Mesendoderm (in vitro differentiated cells): ENCODE measurements around the gene SPON1.
"Not testable (repeated sequence)": the region's sequence is repeated elsewhere in the genome, so short reads cannot be mapped to it uniquely, and the experiment has no call there.

Experiments used
- DNase-seq: peaks from one replicate; pipeline ENCODE4 v3.0.0; 2013
- H2AK5ac ChIP-seq: 2 replicates; pipeline ENCODE4 v1.6.1; 2013; ENCODE audit warnings: low read length, inconsistent platforms
- H2BK120ac ChIP-seq: 2 replicates; pipeline ENCODE4 v1.6.1; 2013; ENCODE audit warnings: low read depth, mild to moderate bottlenecking, low read length, moderate library complexity, mixed read lengths
- H2BK15ac ChIP-seq: replicated peaks from 2 replicates; pipeline ENCODE4 v1.6.1; 2013; ENCODE audit warnings: low read depth, mild to moderate bottlenecking, moderate library complexity
- H2BK5ac ChIP-seq: 2 replicates; pipeline ENCODE4 v1.6.1; 2013; ENCODE audit warnings: low read length, inconsistent platforms
- H3K18ac ChIP-seq: 2 replicates; pipeline ENCODE4 v1.6.1; 2013; ENCODE audit warnings: mild to moderate bottlenecking, low read length, mixed read lengths
- H3K23ac ChIP-seq: one replicate; pipeline ENCODE4 v1.6.1; 2013; ENCODE audit warnings: low read length
- H3K27ac ChIP-seq: 2 replicates; pipeline ENCODE4 v1.5.1; 2013; ENCODE audit warnings: low read depth, mild to moderate bottlenecking, inconsistent platforms, low read length, moderate library complexity
- H3K27me3 ChIP-seq: 2 replicates; pipeline ENCODE4 v1.6.1; 2013; ENCODE audit warnings: low read length, control low read depth, mild to moderate bottlenecking, inconsistent platforms; ENCODE audit not compliant: insufficient read depth, poor library complexity
- H3K36me3 ChIP-seq: 2 replicates; pipeline ENCODE4 v1.6.1; 2013; ENCODE audit warnings: low read length, inconsistent platforms; ENCODE audit not compliant: control insufficient read depth, insufficient read depth
- H3K4ac ChIP-seq: one replicate; pipeline ENCODE4 v1.6.1; 2013; ENCODE audit warnings: low read depth, mild to moderate bottlenecking, low read length, moderate library complexity
- H3K4me1 ChIP-seq: 2 replicates; pipeline ENCODE4 v1.6.1; 2013; ENCODE audit warnings: low read depth, low read length, inconsistent platforms; ENCODE audit not compliant: control insufficient read depth
- H3K4me2 ChIP-seq: 2 replicates; pipeline ENCODE4 v1.6.1; 2013; ENCODE audit warnings: low read length
- H3K4me3 ChIP-seq: 2 replicates; pipeline ENCODE4 v1.5.1; 2013; ENCODE audit warnings: mild to moderate bottlenecking, low read length
- H3K56ac ChIP-seq: one replicate; pipeline ENCODE4 v1.6.1; 2013; ENCODE audit warnings: low read length
- H3K79me1 ChIP-seq: 2 replicates; pipeline ENCODE4 v1.6.1; 2013; ENCODE audit warnings: low read length, inconsistent platforms
- H3K79me2 ChIP-seq: 2 replicates; pipeline ENCODE4 v1.6.1; 2013; ENCODE audit warnings: mild to moderate bottlenecking, low read length; ENCODE audit not compliant: control insufficient read depth, insufficient read depth
- H3K9ac ChIP-seq: 2 replicates; pipeline ENCODE4 v1.6.1; 2013; ENCODE audit warnings: low read length, inconsistent platforms
- H4K5ac ChIP-seq: one replicate; pipeline ENCODE4 v1.6.1; 2013; ENCODE audit warnings: low read length
- H4K8ac ChIP-seq: one replicate; pipeline ENCODE4 v1.6.1; 2013; ENCODE audit warnings: low read depth, mild to moderate bottlenecking, control low read depth, low read length, moderate library complexity
- WGBS: extraction: QIAGEN DNeasy Blood & Tissue Kit; methylation state at CpG from one replicate; pipeline ENCODE4 v1.1.7; 2013; ENCODE audit warnings: low lambda C conversion rate, missing lambda C conversion rate; ENCODE audit not compliant: insufficient coverage; ENCODE audit errors: extremely low coverage; 5-methylcytosine and 5-hydroxymethylcytosine counted together

SPON1 gene

DNA sequence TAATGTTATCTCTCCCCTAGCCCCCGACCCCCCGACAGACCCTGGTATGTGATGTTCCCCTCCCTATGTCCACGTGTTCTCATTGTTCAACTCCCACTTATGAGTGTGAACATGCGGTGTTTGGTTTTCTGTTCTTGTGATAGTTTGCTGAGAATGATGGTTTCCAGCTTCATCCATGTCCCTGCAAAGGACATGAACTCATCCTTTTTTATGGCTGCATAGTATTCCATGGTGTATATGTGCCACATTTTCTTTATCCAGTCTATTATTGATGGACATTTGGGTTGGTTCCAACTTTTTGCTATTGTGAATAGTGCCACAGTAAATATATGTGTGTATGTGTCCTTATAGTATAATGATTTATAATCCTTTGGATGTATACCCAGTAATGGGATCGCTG is 24.2 kb downstream of the SPON1 start:
- H3K4me2 ChIP-seq, H2BK5ac ChIP-seq, H3K27me3 ChIP-seq, H3K4me3 ChIP-seq, H3K4ac ChIP-seq, H3K18ac ChIP-seq, H3K23ac ChIP-seq, H3K79me2 ChIP-seq, H3K36me3 ChIP-seq, H3K79me1 ChIP-seq, H2AK5ac ChIP-seq, H2BK120ac ChIP-seq, H3K9ac ChIP-seq, H2BK15ac ChIP-seq, H3K27ac ChIP-seq, DNase-seq, H4K8ac ChIP-seq, H3K4me1 ChIP-seq, H3K56ac ChIP-seq, H4K5ac ChIP-seq: not testable (repeated sequence)
- no CpG with 5 or more reads among the region's 5 CpGs for WGBS

DNA sequence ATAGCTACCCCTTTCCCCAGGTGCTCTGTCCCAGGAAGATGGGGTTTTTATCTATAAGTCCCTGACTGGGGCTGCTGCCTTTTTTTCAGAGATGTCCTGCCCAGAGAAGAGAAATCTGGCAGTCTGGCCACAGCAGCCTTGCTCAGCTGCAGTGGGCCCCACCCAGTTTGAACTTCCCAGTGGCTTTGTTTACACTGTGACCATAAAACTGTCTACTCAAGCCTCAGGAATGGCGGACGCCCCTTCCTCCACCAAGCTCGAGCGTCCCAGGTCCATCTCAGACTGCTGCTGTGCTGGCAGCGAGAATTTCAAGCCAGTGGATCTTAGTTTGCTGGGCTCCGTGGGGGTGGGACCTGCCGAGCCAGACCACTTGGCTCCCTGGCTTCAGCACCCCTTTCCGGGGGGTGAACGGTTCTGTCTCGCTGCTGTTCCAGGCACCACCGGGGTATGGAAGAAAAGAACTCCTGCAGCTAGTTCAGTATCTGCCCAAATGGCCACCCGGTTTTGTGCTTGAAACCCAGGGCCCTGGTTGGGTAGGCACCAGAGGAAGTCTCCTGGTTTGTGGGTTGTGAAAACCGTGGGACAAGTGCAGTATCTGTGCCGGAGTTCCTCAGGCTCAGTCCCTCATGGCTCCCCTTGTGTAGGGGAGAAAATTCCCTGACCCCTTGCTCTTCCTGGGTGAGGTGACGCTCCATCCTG is 29.8 kb downstream of the SPON1 start:
- not testable (repeated sequence) for H2BK120ac ChIP-seq, H3K79me1 ChIP-seq, H3K4me2 ChIP-seq, H3K56ac ChIP-seq, H3K4ac ChIP-seq, H3K23ac ChIP-seq, H2AK5ac ChIP-seq, H3K27me3 ChIP-seq, H3K18ac ChIP-seq, H3K79me2 ChIP-seq, H2BK5ac ChIP-seq, H3K27ac ChIP-seq, H4K8ac ChIP-seq, H3K4me3 ChIP-seq, H3K4me1 ChIP-seq, DNase-seq, H3K36me3 ChIP-seq, H3K9ac ChIP-seq, H4K5ac ChIP-seq, H2BK15ac ChIP-seq
- no CpG with 5 or more reads among the region's 15 CpGs for WGBS

- Histone ChIP-seq H3K4ac (no peak overlapping the region), H3K56ac (no peak overlapping the region), H3K79me1 (no peaks in the 10 kb centered on the region), H3K4me2 (no peak overlapping the region), H2BK120ac (no peak overlapping the region), H2AK5ac (no peak overlapping the region), H3K4me1 (no peaks in the 10 kb centered on the region), H2BK5ac (no peak overlapping the region), H3K79me2 (no peaks in the 10 kb centered on the region), H3K18ac (no peak overlapping the region), H3K36me3 (no peaks in the 10 kb centered on the region), H2BK15ac (no peak overlapping the region), H3K27me3 (no peaks in the 10 kb centered on the region), H3K4me3 (no peak overlapping the region), H3K23ac (no peak overlapping the region), H3K9ac (no peak overlapping the region), H4K5ac (no peak overlapping the region), H4K8ac (no peak overlapping the region), H3K27ac (no peak overlapping the region)
- WGBS = no CpG with 5 or more reads among the region's 7 CpGs
- DNase-seq = no peak
Measured at GRCh38 chr11:13993096-13993765, 30.7 kb downstream of the SPON1 start.

- Histone ChIP-seq H3K23ac (no peak overlapping the region), H2AK5ac (no peak overlapping the region), H3K4me3 (no peak overlapping the region), H4K5ac (no peak overlapping the region), H3K4me2 (no peak overlapping the region), H3K79me2 (no peaks in the 10 kb centered on the region), H3K18ac (no peak overlapping the region), H3K4ac (no peak overlapping the region), H3K27ac (no peak overlapping the region), H3K79me1 (no peaks in the 10 kb centered on the region), H3K56ac (no peak overlapping the region), H3K27me3 (no peaks in the 10 kb centered on the region), H3K9ac (no peak overlapping the region), H3K36me3 (no peaks in the 10 kb centered on the region), H2BK5ac (no peak overlapping the region), H2BK15ac (no peak overlapping the region), H2BK120ac (no peak overlapping the region), H4K8ac (no peak overlapping the region), H3K4me1 (no peaks in the 10 kb centered on the region)
- no peak for DNase-seq
- no CpG with 5 or more reads among the region's 4 CpGs for WGBS
Measured at GRCh38 chr11:13997881-13998280, 35.4 kb downstream of the SPON1 start.

- Histone ChIP-seq H3K18ac (no peak overlapping the region), H4K8ac (no peak overlapping the region), H3K79me1 (no peaks in the 10 kb centered on the region), H2BK120ac (no peak overlapping the region), H3K4ac (no peak overlapping the region), H3K4me3 (no peak overlapping the region), H3K9ac (no peak overlapping the region), H3K23ac (no peak overlapping the region), H4K5ac (no peak overlapping the region), H3K27me3 (no peaks in the 10 kb centered on the region), H2AK5ac (no peak overlapping the region), H3K27ac (no peak overlapping the region), H3K4me1 (no peaks in the 10 kb centered on the region), H2BK15ac (no peak overlapping the region), H3K4me2 (no peak overlapping the region), H2BK5ac (no peak overlapping the region), H3K56ac (no peak overlapping the region), H3K79me2 (no peaks in the 10 kb centered on the region), H3K36me3 (no peaks in the 10 kb centered on the region)
- no peak for DNase-seq
Measured at GRCh38 chr11:13999704-14000103, 37.2 kb downstream of the SPON1 start.

DNA sequence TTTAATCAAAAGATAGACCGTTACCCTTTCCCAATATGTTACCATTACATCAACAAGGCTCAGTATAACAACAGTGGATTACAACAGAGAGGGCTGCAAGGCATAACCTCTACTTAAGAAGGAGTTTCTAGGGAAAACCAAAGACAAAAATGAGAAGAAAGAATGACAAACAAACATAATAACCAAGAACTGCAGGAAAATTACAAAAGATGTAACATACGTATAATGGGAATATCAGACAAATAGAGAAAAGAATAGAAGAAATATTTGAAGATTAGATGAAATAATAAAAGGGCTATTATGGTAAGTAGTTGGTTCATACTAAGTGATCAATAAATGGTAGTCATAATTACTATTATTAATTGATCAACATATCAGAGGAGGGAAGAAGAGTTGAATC is 39.1 kb downstream of the SPON1 start:
- no peak overlapping the region for H3K23ac ChIP-seq
- H3K4ac ChIP-seq = no peak overlapping the region
- no peak overlapping the region for H4K8ac ChIP-seq
- no peak for DNase-seq
- no peak overlapping the region for H3K4me2 ChIP-seq
- WGBS = 100% methylated on average over 1 of the region's 2 CpGs
- H3K79me2 ChIP-seq = no peaks in the 10 kb centered on the region
- H3K56ac ChIP-seq = no peak overlapping the region
- H3K4me1 ChIP-seq = no peaks in the 10 kb centered on the region
- H3K79me1 ChIP-seq = no peaks in the 10 kb centered on the region
- no peak overlapping the region for H2AK5ac ChIP-seq
- no peaks in the 10 kb centered on the region for H3K36me3 ChIP-seq
- H2BK15ac ChIP-seq = no peak overlapping the region
- H3K9ac ChIP-seq = no peak overlapping the region
- H3K27me3 ChIP-seq = no peaks in the 10 kb centered on the region
- no peak overlapping the region for H4K5ac ChIP-seq
- no peak overlapping the region for H3K18ac ChIP-seq
- no peak overlapping the region for H3K4me3 ChIP-seq
- H2BK120ac ChIP-seq = no peak overlapping the region
- no peak overlapping the region for H3K27ac ChIP-seq
- H2BK5ac ChIP-seq = no peak overlapping the region
